T-helper 1 cell treated with Interleukin-12 subunit alpha and Interleukin-12 subunit beta and Interleukin-4 antibody, amounts not matched to agents 30 ng/mL and 1 ng/mL, for 36 hours (primary cell): ENCODE data around the gene ZNF710. TPM values are rescaled to one million over a fixed set of nuclear protein-coding genes. Genes with fewer than 3 reads are reported as not detected.
"Not testable (repeated sequence)": the region's sequence is repeated elsewhere in the genome, so short reads cannot be mapped to it uniquely, and the experiment has no call there.

ENCODE experiments used
- intact Hi-C: fragments of 100-400 bp; cut with micrococcal nuclease; formaldehyde crosslinking; loops from one replicate; pipeline ENCODE4 v1.15.1; 2024
- total RNA-seq: library from RNA; stranded (reverse); gene quantifications from 2 replicates; pipeline ENCODE4 v1.2.3, GENCODE V29; 2022

Gene ZNF710
- 29.2 and 31.6 TPM in 2 replicates for total RNA-seq

GRCh38 chr15:90001062-90001682 lies at the start of gene ZNF710:
ZNF710 (plus strand) TSS chr15:90001324; CDS start chr15:90067138, 65,814 bp downstream.
- intact Hi-C loops = loop anchor here (1.0 to 5.0 kb wide), 6 partner anchors 12 to 264 kb away; partner anchors contain the start of genes CIB1, GDPGP1 and NGRN

GRCh38 chr15:89954541-89954940 lies 46.6 kb upstream of the ZNF710 start:
- intact Hi-C loops = no loop called here

GRCh38 chr15:89955449-89955998 lies 45.6 kb upstream of the ZNF710 start:
- intact Hi-C loops = not testable (repeated sequence)

- intact Hi-C loops = no loop called here
These were observed 42.9 kb upstream of the ZNF710 start for GRCh38 chr15:89958107-89958805.

GRCh38 chr15:89963301-89964231 lies 37.6 kb upstream of the ZNF710 start:
- intact Hi-C loops = no loop called here

GRCh38 chr15:89964232-89964954 lies 36.7 kb upstream of the ZNF710 start:
- intact Hi-C loops = no loop called here

GRCh38 chr15:89967881-89968280 lies 33.2 kb upstream of the ZNF710 start:
- intact Hi-C loops = no loop called here

- intact Hi-C loops = loop anchor here (1.0 kb wide), 1 partner anchor 73 kb away; no protein-coding TSS in a partner anchor
These were observed 29.5 kb upstream of the ZNF710 start for GRCh38 chr15:89971592-89971997.

- intact Hi-C loops = no loop called here
These were observed 29.0 kb upstream of the ZNF710 start for GRCh38 chr15:89972085-89972484.

GRCh38 chr15:89975482-89976245 lies 25.5 kb upstream of the ZNF710 start:
- intact Hi-C loops = no loop called here

GRCh38 chr15:89976246-89976600 lies 24.9 kb upstream of the ZNF710 start:
- intact Hi-C loops = no loop called here

- intact Hi-C loops = not testable (repeated sequence)
These were observed 23.3 kb upstream of the ZNF710 start for GRCh38 chr15:89977836-89978235.

- intact Hi-C loops = no loop called here
These were observed 22.2 kb upstream of the ZNF710 start for GRCh38 chr15:89978914-89979313.

GRCh38 chr15:89980896-89981295 lies 20.2 kb upstream of the ZNF710 start:
- intact Hi-C loops = no loop called here

GRCh38 chr15:89982315-89983055 lies 18.6 kb upstream of the ZNF710 start:
- intact Hi-C loops = no loop called here

GRCh38 chr15:89984001-89984400 lies 17.1 kb upstream of the ZNF710 start:
- intact Hi-C loops = no loop called here

- intact Hi-C loops = no loop called here
These were observed 16.6 kb upstream of the ZNF710 start for GRCh38 chr15:89984421-89985010.

GRCh38 chr15:89985111-89985510 lies 16.0 kb upstream of the ZNF710 start:
- intact Hi-C loops = no loop called here

- intact Hi-C loops = no loop called here
These were observed 9.8 kb upstream of the ZNF710 start for GRCh38 chr15:89991312-89991711.
